HEK293 (cell line): ENCODE measurements around the gene C11orf21.

Source experiments
- CTCF ChIP-seq: fragments of 450-650 bp; formaldehyde crosslinking; IDR thresholded peaks from 2 replicates; pipeline ENCODE4 v1.5.1; 2016; ENCODE audit warnings: missing biosample characterization, missing genetic modification characterization
- HOXA7 ChIP-seq: sonication (generic); formaldehyde crosslinking; IDR thresholded peaks from 2 replicates; pipeline ENCODE4 v1.8.1; 2022; ENCODE audit warnings: missing genetic modification reagents, borderline replicate concordance
- ZBTB21 ChIP-seq: fragments of 450-650 bp; formaldehyde crosslinking; IDR thresholded peaks from 2 replicates; pipeline ENCODE4 v1.5.1; 2017; ENCODE audit warnings: missing biosample characterization, missing genetic modification characterization
- ZNF211 ChIP-seq: fragments of 450-650 bp; formaldehyde crosslinking; IDR thresholded peaks from 2 replicates; pipeline ENCODE4 v1.5.1; 2016; ENCODE audit warnings: low read depth, missing biosample characterization, missing genetic modification characterization
- TF ChIP-seq, protein P1 (sequence below): fragments of 450-650 bp; formaldehyde crosslinking; IDR thresholded peaks from 2 replicates; pipeline ENCODE4 v1.5.1; 2016; ENCODE audit warnings: missing biosample characterization, missing genetic modification characterization

- TF ChIP-seq CTCF (tag by site-specific recombination) (no peak), ZNF211 (tag by site-specific recombination) (no peak), HOXA7 (CRISPR knock-in tag) (no peak), ZBTB21 (tag by site-specific recombination) (no peak)
- TF ChIP-seq, protein P1, sequence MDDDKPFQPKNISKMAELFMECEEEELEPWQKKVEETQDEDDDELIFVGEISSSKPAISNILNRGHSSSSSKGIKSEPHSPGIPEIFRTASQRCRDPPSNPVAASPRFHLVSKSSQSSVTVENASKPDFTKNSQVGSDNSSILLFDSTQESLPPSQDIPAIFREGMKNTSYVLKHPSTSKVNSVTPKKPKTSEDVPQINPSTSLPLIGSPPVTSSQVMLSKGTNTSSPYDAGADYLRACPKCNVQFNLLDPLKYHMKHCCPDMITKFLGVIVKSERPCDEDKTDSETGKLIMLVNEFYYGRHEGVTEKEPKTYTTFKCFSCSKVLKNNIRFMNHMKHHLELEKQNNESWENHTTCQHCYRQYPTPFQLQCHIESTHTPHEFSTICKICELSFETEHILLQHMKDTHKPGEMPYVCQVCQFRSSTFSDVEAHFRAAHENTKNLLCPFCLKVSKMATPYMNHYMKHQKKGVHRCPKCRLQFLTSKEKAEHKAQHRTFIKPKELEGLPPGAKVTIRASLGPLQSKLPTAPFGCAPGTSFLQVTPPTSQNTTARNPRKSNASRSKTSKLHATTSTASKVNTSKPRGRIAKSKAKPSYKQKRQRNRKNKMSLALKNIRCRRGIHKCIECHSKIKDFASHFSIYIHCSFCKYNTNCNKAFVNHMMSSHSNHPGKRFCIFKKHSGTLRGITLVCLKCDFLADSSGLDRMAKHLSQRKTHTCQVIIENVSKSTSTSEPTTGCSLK: no peak
Measured at GRCh38 chr11:2325719-2326118, 24.0 kb upstream of the C11orf21 start.
